22Rv1 (cell line): ENCODE measurements around the gene CDKN2AIP.

Experiments used
- ZFX ChIP-seq: fragments of 450-650 bp; IDR thresholded peaks from 2 replicates; pipeline ENCODE4 v1.6.1; 2017; ENCODE audit warnings: antibody characterized with exemption, borderline replicate concordance
- TF ChIP-seq, protein P1 (sequence below): fragments of 450-650 bp; IDR thresholded peaks from 2 replicates; pipeline ENCODE4 v1.5.1; 2017; ENCODE audit warnings: mild to moderate bottlenecking

DNA sequence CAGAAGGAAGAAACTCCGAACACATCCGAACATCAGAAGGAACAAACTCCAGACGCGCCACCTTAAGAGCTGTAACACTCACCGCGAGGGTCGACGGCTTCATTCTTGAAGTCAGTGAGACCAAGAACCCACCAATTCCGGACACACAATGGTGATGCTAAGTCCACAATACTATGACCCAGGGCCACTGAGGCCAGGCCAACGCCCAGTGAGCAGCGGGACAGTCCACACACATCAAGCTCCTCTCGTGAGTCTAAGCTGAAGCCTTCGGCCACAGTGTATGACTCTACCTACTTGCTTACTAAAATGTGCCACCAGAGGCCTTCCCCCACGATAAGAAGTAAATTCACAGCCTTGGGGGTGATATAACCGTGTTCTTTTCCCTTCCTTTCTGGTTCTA is 10.2 kb upstream of the CDKN2AIP start:
- TF ChIP-seq, protein P1, sequence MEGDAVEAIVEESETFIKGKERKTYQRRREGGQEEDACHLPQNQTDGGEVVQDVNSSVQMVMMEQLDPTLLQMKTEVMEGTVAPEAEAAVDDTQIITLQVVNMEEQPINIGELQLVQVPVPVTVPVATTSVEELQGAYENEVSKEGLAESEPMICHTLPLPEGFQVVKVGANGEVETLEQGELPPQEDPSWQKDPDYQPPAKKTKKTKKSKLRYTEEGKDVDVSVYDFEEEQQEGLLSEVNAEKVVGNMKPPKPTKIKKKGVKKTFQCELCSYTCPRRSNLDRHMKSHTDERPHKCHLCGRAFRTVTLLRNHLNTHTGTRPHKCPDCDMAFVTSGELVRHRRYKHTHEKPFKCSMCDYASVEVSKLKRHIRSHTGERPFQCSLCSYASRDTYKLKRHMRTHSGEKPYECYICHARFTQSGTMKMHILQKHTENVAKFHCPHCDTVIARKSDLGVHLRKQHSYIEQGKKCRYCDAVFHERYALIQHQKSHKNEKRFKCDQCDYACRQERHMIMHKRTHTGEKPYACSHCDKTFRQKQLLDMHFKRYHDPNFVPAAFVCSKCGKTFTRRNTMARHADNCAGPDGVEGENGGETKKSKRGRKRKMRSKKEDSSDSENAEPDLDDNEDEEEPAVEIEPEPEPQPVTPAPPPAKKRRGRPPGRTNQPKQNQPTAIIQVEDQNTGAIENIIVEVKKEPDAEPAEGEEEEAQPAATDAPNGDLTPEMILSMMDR = no peak
- no peak for TF ChIP-seq ZFX
